T-cell (primary cell): ENCODE measurements around the gene ELL. TPM values are rescaled to one million over a fixed set of nuclear protein-coding genes. Genes with fewer than 3 reads are reported as not detected.

Experiments used
- ATAC-seq, 4 experiments: fragments of 200-7000 bp in 3 of 4; fragments of 150-1000 bp in 1 of 4; cut with Tn5 transposase; replicated peaks in 1 of 4; 1 replicate in 3 of 4; 2 replicates in 1 of 4; pipeline ENCODE4 v1.10.0; 2021; ENCODE audit warnings: moderate library complexity in 3 of 4, mild to moderate bottlenecking in 2 of 4, moderate number of reproducible peaks in 1 of 4
- CTCF ChIA-PET, 2 donors: fragments of 300-600 bp; sonication (Branson Sonifier 250); formaldehyde crosslinking; loops; one replicate each; lab custom pipeline; 2022; ENCODE audit warnings: antibody characterized with exemption in 2 of 2; lab: Charles Lee
- POLR2A ChIA-PET, 2 donors: fragments of 300-600 bp; sonication (Branson Sonifier 250); formaldehyde crosslinking; loops; one replicate each; lab custom pipeline; 2022; ENCODE audit warnings: antibody characterized with exemption in 2 of 2; lab: Charles Lee
- DNase-seq, 35 experiments: peaks; one replicate each; pipeline versions ENCODE4 v3.0.0 to v3.0.0-alpha.2; 2013 to 2023
- H3K27ac ChIP-seq: one replicate; pipeline ENCODE4 v1.5.1; 2013; ENCODE audit warnings: low read length
- H3K27me3 ChIP-seq, 2 experiments: replicated peaks in 1 of 2; 1 replicate in 1 of 2; 2 replicates in 1 of 2; pipeline versions ENCODE4 v1.6.1 to v1.7.0; 2013; ENCODE audit warnings: low read length in 1 of 2, mixed read lengths in 1 of 2; ENCODE audit not compliant: control insufficient read depth in 2 of 2, insufficient read depth in 2 of 2; ENCODE audit errors: extremely low read depth in 1 of 2
- H3K36me3 ChIP-seq, 2 donors: 1 replicate in 1 of 2; 2 replicates in 1 of 2; pipeline versions ENCODE4 v1.6.1 to v1.7.0; 2013; ENCODE audit warnings: low read length in 1 of 2; ENCODE audit not compliant: control insufficient read depth in 2 of 2, insufficient read depth in 1 of 2; ENCODE audit errors: extremely low read depth in 1 of 2
- H3K4me1 ChIP-seq, 2 experiments: 1 replicate in 1 of 2; 2 replicates in 1 of 2; pipeline versions ENCODE4 v1.6.1 to v1.7.0; 2013; ENCODE audit warnings: low read length in 2 of 2, mixed read lengths in 1 of 2; ENCODE audit not compliant: insufficient read depth in 2 of 2, control insufficient read depth in 1 of 2; ENCODE audit errors: extremely low read depth in 1 of 2
- H3K4me3 ChIP-seq, 2 donors: 1 replicate in 1 of 2; 2 replicates in 1 of 2; pipeline versions ENCODE4 v1.5.1 to v1.7.0; 2013; ENCODE audit warnings: mild to moderate bottlenecking in 2 of 2, low read length in 1 of 2, moderate library complexity in 1 of 2; ENCODE audit not compliant: control insufficient read depth in 1 of 2; ENCODE audit errors: extremely low read depth in 1 of 2
- H3K9me3 ChIP-seq: 2 replicates; pipeline ENCODE4 v1.7.0; 2013
- H3K27ac Mint-ChIP-seq, 2 donors: one replicate each; pipeline ENCODE4 v1.8.0; 2020 to 2021; ENCODE audit warnings: mild to moderate bottlenecking in 2 of 2, mixed read lengths in 2 of 2
- H3K27me3 Mint-ChIP-seq, 2 donors: one replicate each; pipeline ENCODE4 v1.8.0; 2021 to 2022; ENCODE audit warnings: mixed read lengths in 2 of 2
- H3K36me3 Mint-ChIP-seq: one replicate; pipeline ENCODE4 v1.8.0; 2021; ENCODE audit warnings: mixed read lengths
- H3K4me1 Mint-ChIP-seq, 3 donors: one replicate each; pipeline ENCODE4 v1.8.0; 2020 to 2022; ENCODE audit warnings: mixed read lengths in 3 of 3, mild to moderate bottlenecking in 1 of 3
- H3K4me3 Mint-ChIP-seq, 3 donors: one replicate each; pipeline ENCODE4 v1.8.0; 2020 to 2022; ENCODE audit warnings: mild to moderate bottlenecking in 3 of 3, mixed read lengths in 3 of 3, moderate library complexity in 3 of 3
- H3K9me3 Mint-ChIP-seq, 3 donors: one replicate each; pipeline ENCODE4 v1.8.0; 2020 to 2022; ENCODE audit warnings: mixed read lengths in 3 of 3
- WGBS: methylation state at CpG from one replicate; pipeline ENCODE4 v1.1.5; 2013; ENCODE audit warnings: missing lambda C conversion rate; ENCODE audit not compliant: insufficient coverage; 5-methylcytosine and 5-hydroxymethylcytosine counted together
- total RNA-seq, 35 experiments: library from RNA in 6 of 35; stranded (reverse) in 6 of 35; fragments of 120-200 nt in 1 of 35; gene quantifications; one replicate each; pipeline versions ENCODE4 v1.2.1 to v1.2.4 and lab custom pipeline; 2013 to 2026

The ELL gene
- total RNA-seq, 5 donors from 2014 or later (not counting 1 experiment from before 2014, with no cell fraction given): 27.2 to 46.4 (median 33.4) TPM

DNA sequence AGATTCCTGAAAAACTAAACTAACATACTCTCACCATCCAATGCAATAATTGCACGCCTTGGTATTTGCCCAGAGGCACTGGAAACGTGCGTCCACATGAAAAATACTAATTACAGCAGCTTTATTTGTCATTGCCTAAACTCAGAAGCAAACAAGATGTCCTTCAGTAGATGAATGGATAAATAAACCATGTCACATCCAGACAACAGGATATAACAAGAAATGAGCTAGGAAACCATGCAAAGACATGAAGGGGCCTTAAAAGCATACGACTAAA, 25.0 kb downstream of the ELL start:
- H3K4me3 Mint-ChIP-seq: peak overlapping the region in 1 of 3 donors; percentile 76
- CTCF ChIA-PET: interaction anchor here (0.5 to 1.9 kb wide), 8 partner anchors 8 to 523 kb away, joined by 3 to 23 read pairs (median 5); partner anchors contain the start of gene ELL (in 1 of the 2)
- no peaks in the 10 kb centered on the region for H3K9me3 Mint-ChIP-seq

DNA sequence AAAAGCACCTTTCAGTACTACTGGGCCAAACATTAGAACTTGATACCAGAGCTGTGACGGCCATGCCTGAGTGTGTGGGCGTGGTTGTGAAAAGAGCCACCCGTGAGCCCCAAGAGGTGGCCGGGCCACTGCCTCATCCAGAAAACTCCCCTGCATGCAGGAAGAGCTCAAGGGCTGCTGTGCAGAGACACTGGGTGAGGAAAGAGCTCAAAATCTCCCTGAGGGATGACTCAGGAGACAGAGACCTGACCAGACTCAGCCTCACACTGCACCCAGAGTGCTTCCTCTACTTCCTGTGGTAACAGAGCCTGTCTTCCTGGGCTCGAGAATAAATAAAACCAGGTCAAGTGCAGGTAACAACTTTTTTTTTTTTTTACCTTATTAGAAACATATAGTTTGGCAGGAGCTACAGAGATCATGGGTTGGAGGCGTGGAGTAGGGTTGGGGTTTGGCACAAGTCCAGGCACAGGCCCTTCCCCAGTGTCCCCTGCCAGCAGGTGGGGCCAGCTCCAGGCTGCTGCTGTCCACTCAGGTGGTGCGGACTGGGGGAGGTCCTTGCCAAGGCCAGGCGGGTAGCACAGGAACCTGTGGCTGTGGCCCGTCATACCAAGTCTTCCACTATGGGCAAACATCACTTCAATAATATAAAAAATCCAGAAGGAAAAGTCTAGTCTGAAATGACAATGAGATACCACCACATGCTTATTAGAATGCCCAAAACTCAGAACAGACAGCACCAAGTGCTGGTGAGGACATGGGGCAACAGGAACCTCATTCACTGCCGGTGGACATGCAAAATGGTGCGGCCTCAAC, 25.5 kb downstream of the ELL start:
- Histone ChIP-seq H3K4me1 (peaks cover 16 to 98% of the 10 kb centered on the region in 2 experiments), H3K36me3 (no peaks in the 10 kb centered on the region), H3K27ac (peak overlapping the region; percentile 98), H3K4me3 (peak overlapping the region; percentile 26 to 27), H3K27me3 (no peaks in the 10 kb centered on the region), H3K9me3 (no peaks in the 10 kb centered on the region)
- WGBS: 62% methylated on average over 2 of the region's 11 CpGs
- Mint-ChIP-seq H3K4me3 (peak overlapping the region; percentile 63 to 76 (median 65)), H3K36me3 (no peaks in the 10 kb centered on the region), H3K9me3 (no peaks in the 10 kb centered on the region), H3K27me3 (no peaks in the 10 kb centered on the region), H3K4me1 (peaks cover 62 to 88% (median 85%) of the 10 kb centered on the region in 3 donors), H3K27ac (peak overlapping the region; percentile 71 to 81)
- ATAC-seq: peak; percentile 90 to 95 (median 92)
- peak in 34 of 35 experiments; percentile 38 to 88 (median 60) for DNase-seq
- ChIA-PET CTCF (interaction anchor here (0.6 to 1.9 kb wide), 13 partner anchors 8 to 340 kb away, joined by 3 to 23 read pairs (median 5); partner anchors contain the start of genes ELL (in 1 of the 2) and KXD1 (in 1 of the 2)), POLR2A (interaction anchor here (0.5 to 1.0 kb wide), 7 partner anchors 15 to 496 kb away, joined by 3 to 10 read pairs (median 4); partner anchors contain the start of gene ELL (in 1 of the 2))

More for the DNA sequence above, 25.0 kb downstream of the ELL start:
- H3K27ac Mint-ChIP-seq: peak overlapping the region; percentile 71 to 81
- Histone ChIP-seq H3K4me3 (no peak overlapping the region), H3K4me1 (peaks cover 16 to 99% of the 10 kb centered on the region in 2 experiments), H3K27me3 (no peaks in the 10 kb centered on the region), H3K36me3 (no peaks in the 10 kb centered on the region), H3K27ac (peak overlapping the region; percentile 98), H3K9me3 (no peaks in the 10 kb centered on the region)
- DNase-seq (no peak), ATAC-seq (no peak)
- no peaks in the 10 kb centered on the region for H3K36me3 Mint-ChIP-seq
- no peaks in the 10 kb centered on the region for H3K27me3 Mint-ChIP-seq
- POLR2A ChIA-PET: interaction anchor here in 1 of 2 donors (0.6 kb wide), 1 partner anchor 15 kb away, joined by 4 read pairs; no protein-coding TSS in a partner anchor
- WGBS: no CpG with 5 or more reads among the region's 4 CpGs
- H3K4me1 Mint-ChIP-seq: peaks cover 66 to 92% (median 89%) of the 10 kb centered on the region in 3 donors

DNA sequence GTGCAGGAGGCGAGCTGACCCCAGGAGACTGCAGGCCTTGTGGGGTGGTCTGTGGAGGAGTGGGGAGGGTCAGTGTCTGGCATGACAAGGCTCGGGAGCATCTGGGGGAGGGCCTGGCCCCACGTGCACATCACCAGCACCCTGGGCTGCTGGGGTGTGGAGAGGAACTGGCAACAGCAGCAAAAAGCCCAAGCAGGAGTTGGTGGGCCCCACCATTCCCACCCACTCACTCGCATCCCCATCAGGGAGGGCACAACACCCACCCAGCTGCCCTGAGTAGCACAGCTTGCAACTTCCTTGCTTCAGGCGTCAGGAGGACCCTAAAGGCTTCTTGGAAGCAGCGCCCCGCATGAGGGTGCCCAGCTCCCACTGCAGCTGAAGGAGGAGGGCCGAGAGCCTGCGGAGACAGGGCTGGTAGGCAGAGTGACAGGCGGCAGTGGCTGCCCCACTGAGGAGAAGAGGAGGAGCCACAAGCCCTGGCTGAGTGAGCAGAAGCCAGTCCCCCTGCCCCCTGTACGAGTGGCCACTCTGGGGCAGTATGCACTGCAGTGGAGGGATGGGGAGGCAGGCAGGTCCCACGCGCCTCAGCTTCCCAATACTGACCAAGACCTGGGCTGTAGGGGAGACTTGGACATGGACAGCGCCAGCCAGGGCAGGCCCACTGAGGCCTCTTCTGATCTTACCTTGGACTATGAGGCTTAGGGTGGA, 26.5 kb downstream of the ELL start:
- Mint-ChIP-seq H3K4me1 (peaks cover 51 to 83% (median 80%) of the 10 kb centered on the region in 3 donors), H3K36me3 (no peaks in the 10 kb centered on the region), H3K9me3 (no peaks in the 10 kb centered on the region), H3K27ac (peak overlapping the region; percentile 81 to 89), H3K4me3 (peak overlapping the region; percentile 34 to 76 (median 65)), H3K27me3 (no peaks in the 10 kb centered on the region)
- ATAC-seq (no peak), DNase-seq (no peak)
- Histone ChIP-seq H3K4me1 (peaks cover 16 to 98% of the 10 kb centered on the region in 2 experiments), H3K4me3 (peak overlapping the region in 1 of 2 donors; percentile 26), H3K27me3 (no peaks in the 10 kb centered on the region), H3K36me3 (no peaks in the 10 kb centered on the region), H3K27ac (peak overlapping the region; percentile 98), H3K9me3 (no peaks in the 10 kb centered on the region)
- ChIA-PET POLR2A (interaction anchor here (0.5 to 1.0 kb wide), 4 partner anchors 20 to 404 kb away, joined by 4 to 10 read pairs (median 7); no protein-coding TSS in a partner anchor), CTCF (interaction anchor here in 1 of 2 donors (0.7 to 1.9 kb wide), 8 partner anchors 9 to 94 kb away, joined by 3 to 23 read pairs (median 5); partner anchors contain the start of genes ELL and KXD1)
- WGBS: 85% methylated on average over 10 of the region's 14 CpGs

DNA sequence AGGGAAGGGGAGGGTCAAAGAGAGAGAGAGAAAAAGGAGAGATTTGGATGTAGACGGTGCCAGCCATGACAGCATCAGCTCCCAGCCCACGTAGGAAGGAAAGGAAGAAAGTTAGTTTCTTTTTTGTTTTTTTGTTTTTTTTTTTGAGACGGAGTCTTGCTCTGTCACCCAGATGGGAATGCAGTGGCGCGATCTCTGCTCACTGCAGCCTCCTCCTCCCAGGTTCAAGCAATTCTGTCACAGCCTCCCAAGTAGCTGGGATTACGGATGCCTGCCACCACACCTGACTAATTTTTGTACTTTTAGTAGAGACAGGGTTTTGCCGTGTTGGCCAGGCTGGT, 27.6 kb downstream of the ELL start:
- ChIA-PET POLR2A (interaction anchor here in 1 of 2 donors (0.6 to 1.1 kb wide), 2 partner anchors 78 to 655 kb away, joined by 3 to 4 read pairs; no protein-coding TSS in a partner anchor), CTCF (interaction anchor here in 1 of 2 donors (0.6 kb wide), 3 partner anchors 17 to 351 kb away, joined by 3 to 4 read pairs (median 4); no protein-coding TSS in a partner anchor)
- H3K27ac Mint-ChIP-seq: peak overlapping the region; percentile 81 to 89
- H3K9me3 Mint-ChIP-seq: no peaks in the 10 kb centered on the region
- Histone ChIP-seq H3K36me3 (no peaks in the 10 kb centered on the region), H3K4me3 (no peak overlapping the region), H3K27me3 (no peaks in the 10 kb centered on the region), H3K4me1 (peaks cover 16 to 98% of the 10 kb centered on the region in 2 experiments), H3K9me3 (no peaks in the 10 kb centered on the region), H3K27ac (peak overlapping the region; percentile 98)
- DNase-seq (peak in 1 of 35 experiments; percentile 58), ATAC-seq (peak in 1 of 4 experiments; percentile 12)
- WGBS: no CpG with 5 or more reads among the region's 7 CpGs
- peaks cover 52 to 84% (median 79%) of the 10 kb centered on the region in 3 donors for H3K4me1 Mint-ChIP-seq
- peak overlapping the region in 2 of 3 donors; percentile 63 to 76 for H3K4me3 Mint-ChIP-seq
- no peaks in the 10 kb centered on the region for H3K36me3 Mint-ChIP-seq
- H3K27me3 Mint-ChIP-seq: no peaks in the 10 kb centered on the region

DNA sequence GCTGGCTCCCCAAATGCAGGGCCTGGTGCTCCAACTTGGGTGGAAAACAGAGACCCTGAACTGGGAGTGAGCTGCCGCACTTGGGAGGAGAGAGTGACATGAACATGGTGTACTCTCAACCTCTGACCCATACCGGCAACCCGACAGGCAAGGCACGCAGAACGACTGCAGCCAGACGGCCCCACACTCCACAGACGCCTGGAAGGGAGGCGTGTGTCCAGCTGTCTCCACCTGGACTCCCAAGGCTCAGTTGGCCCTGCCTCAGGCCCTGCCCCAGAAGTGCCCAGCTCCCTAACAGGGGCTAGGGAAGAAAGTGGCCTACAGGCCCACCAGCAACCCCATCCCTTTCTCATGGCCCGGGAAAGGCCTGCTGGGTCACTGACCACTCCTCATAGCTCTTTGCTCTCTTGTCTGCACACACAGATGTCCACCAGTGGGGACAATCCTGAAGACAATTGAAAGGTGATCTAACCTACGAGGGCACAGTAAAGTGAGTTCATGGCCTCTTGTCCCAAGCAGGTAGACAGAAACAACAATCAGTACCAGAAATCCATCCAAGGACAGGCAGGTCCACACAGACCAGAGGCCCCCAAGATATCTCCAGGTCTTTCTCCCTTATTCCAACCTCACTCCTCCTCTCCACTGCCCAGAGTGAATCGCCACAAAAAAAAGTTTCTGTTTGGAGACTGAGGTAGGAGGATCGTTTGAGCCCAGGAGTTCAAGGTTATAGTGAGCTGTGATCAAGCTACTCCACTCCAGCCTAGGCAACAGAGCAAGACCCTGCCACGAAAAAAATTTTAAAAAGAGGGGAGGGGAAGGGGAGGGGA, 28.2 kb downstream of the ELL start:
- no peaks in the 10 kb centered on the region for H3K9me3 Mint-ChIP-seq
- Histone ChIP-seq H3K27ac (peak overlapping the region; percentile 98), H3K27me3 (no peaks in the 10 kb centered on the region), H3K36me3 (no peaks in the 10 kb centered on the region), H3K4me1 (peaks cover 16 to 98% of the 10 kb centered on the region in 2 experiments), H3K4me3 (no peak overlapping the region), H3K9me3 (no peaks in the 10 kb centered on the region)
- no peak for DNase-seq
- ChIA-PET CTCF (interaction anchor here (0.6 kb wide), 4 partner anchors 17 to 352 kb away, joined by 3 to 4 read pairs (median 4); no protein-coding TSS in a partner anchor), POLR2A (interaction anchor here in 1 of 2 donors (0.6 to 1.1 kb wide), 3 partner anchors 79 to 656 kb away, joined by 3 to 6 read pairs (median 4); no protein-coding TSS in a partner anchor)
- H3K36me3 Mint-ChIP-seq: no peaks in the 10 kb centered on the region
- peaks cover 50 to 83% (median 79%) of the 10 kb centered on the region in 3 donors for H3K4me1 Mint-ChIP-seq
- peak overlapping the region; percentile 13 to 76 (median 63) for H3K4me3 Mint-ChIP-seq
- H3K27ac Mint-ChIP-seq: peak overlapping the region; percentile 81 to 89
- no peak for ATAC-seq
- 92% methylated on average over 7 of the region's 13 CpGs for WGBS
- H3K27me3 Mint-ChIP-seq: no peaks in the 10 kb centered on the region
